ENCODE data around the gene PALD1. TPM values are rescaled to one million over a fixed set of nuclear protein-coding genes. Genes with fewer than 3 reads are reported as not detected.

Gene PALD1
- polyA plus RNA-seq, 2 of the 4 experiments (the other 2 are of a cell fraction) = 3.6 to 5.5 TPM

GRCh38 chr10:70534281-70534680 lies 55.7 kb downstream of the PALD1 start:
- 84% methylated on average over 10 of the region's 10 CpGs for WGBS (ENCODE audit: missing lambda C conversion rate)
- no peaks in the 10 kb centered on the region for H3K4me1 ChIP-seq

DNA sequence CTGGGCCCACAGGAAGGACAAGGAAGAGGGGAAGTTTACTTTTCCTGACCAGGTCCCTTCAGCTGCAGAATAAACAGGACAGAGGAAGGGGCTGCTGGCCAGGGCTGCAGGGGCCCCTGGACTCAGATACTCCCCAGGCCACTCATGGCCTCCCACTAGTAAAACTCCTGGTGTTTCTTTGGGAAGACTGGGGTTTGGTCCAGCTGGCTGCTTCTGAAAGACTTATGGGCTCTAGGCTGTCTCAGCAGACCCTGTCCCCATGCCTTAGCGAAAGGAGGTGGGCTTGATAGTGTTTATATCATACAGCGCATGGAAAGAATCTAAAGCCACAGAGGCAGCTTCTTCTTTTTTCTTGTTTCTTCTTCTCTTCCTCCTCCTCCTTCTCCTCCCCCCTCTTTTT lies 56.4 kb downstream of the PALD1 start:
- WGBS (ENCODE audit: missing lambda C conversion rate) = 96% methylated on average over 2 of the region's 2 CpGs

More at GRCh38 chr10:70534281-70534680, 55.7 kb downstream of the PALD1 start:
- CTCF ChIA-PET = interaction anchor here (26.8 kb wide), 1 partner anchor 76 kb away, joined by 376 read pairs; no protein-coding TSS in a partner anchor
- H3K9me3 ChIP-seq = no peaks in the 10 kb centered on the region
- ATAC-seq (no peak), DNase-seq (ENCODE audit: low read depth in 1 of 2, low spot score in 1 of 2) (no peak), FAIRE-seq (no peak)
- TF ChIP-seq NPAS2 (CRISPR knock-in tag; IDR thresholded peaks at IDR 0.05; ENCODE audit: borderline replicate concordance) = no peak
- TF ChIP-seq RFX5 (IDR thresholded peaks at IDR 0.05) = no peak
- TF ChIP-seq FOXS1 (CRISPR knock-in tag; IDR thresholded peaks at IDR 0.05) = no peak
- TF ChIP-seq CBX8 (IDR thresholded peaks at IDR 0.05) = no peak
- no peak for TF ChIP-seq EHF (CRISPR knock-in tag; IDR thresholded peaks at IDR 0.05)
- TF ChIP-seq, protein P1, sequence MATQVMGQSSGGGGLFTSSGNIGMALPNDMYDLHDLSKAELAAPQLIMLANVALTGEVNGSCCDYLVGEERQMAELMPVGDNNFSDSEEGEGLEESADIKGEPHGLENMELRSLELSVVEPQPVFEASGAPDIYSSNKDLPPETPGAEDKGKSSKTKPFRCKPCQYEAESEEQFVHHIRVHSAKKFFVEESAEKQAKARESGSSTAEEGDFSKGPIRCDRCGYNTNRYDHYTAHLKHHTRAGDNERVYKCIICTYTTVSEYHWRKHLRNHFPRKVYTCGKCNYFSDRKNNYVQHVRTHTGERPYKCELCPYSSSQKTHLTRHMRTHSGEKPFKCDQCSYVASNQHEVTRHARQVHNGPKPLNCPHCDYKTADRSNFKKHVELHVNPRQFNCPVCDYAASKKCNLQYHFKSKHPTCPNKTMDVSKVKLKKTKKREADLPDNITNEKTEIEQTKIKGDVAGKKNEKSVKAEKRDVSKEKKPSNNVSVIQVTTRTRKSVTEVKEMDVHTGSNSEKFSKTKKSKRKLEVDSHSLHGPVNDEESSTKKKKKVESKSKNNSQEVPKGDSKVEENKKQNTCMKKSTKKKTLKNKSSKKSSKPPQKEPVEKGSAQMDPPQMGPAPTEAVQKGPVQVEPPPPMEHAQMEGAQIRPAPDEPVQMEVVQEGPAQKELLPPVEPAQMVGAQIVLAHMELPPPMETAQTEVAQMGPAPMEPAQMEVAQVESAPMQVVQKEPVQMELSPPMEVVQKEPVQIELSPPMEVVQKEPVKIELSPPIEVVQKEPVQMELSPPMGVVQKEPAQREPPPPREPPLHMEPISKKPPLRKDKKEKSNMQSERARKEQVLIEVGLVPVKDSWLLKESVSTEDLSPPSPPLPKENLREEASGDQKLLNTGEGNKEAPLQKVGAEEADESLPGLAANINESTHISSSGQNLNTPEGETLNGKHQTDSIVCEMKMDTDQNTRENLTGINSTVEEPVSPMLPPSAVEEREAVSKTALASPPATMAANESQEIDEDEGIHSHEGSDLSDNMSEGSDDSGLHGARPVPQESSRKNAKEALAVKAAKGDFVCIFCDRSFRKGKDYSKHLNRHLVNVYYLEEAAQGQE (IDR thresholded peaks at IDR 0.05) = no peak
- no peak for TF ChIP-seq BHLHE40 (IDR thresholded peaks at IDR 0.05; ENCODE audit: low read depth, low read length)
- POLR2A ChIA-PET = no interaction called here
- no peak overlapping the region for H3K27ac ChIP-seq
- no peak overlapping the region for H3K4me3 ChIP-seq
- no peak overlapping the region for H3K4me2 ChIP-seq

GRCh38 chr10:70535451-70535850 lies 56.9 kb downstream of the PALD1 start:
- no peak for ATAC-seq
- DNase-seq (ENCODE audit: low read depth in 1 of 2, low spot score in 1 of 2) = no peak
- H3K27ac ChIP-seq = no peak overlapping the region
- FAIRE-seq = no peak
- no peaks in the 10 kb centered on the region for H3K4me1 ChIP-seq
- TF ChIP-seq JUNB (IDR thresholded peaks at IDR 0.05) (no peak), RARB (CRISPR knock-in tag; IDR thresholded peaks at IDR 0.05) (no peak), RFX5 (IDR thresholded peaks at IDR 0.05) (no peak), EP300 (IDR thresholded peaks at IDR 0.05) (no peak), BCL3 (IDR thresholded peaks at IDR 0.05) (no peak), SMC3 (IDR thresholded peaks at IDR 0.05) (no peak), RAD21 (conservative IDR thresholded peaks at IDR 0.05 in 1 of 2, IDR thresholded peaks at IDR 0.05 in 1 of 2) (no peak), HOXB13 (CRISPR knock-in tag; IDR thresholded peaks at IDR 0.05; ENCODE audit: low read depth) (no peak), HDAC2 (IDR thresholded peaks at IDR 0.05) (no peak), TP53 (CRISPR knock-in tag; IDR thresholded peaks at IDR 0.05) (no peak), ESRRA (IDR thresholded peaks at IDR 0.05; ENCODE audit: borderline replicate concordance, low read length) (no peak)
- TF ChIP-seq, protein P2, sequence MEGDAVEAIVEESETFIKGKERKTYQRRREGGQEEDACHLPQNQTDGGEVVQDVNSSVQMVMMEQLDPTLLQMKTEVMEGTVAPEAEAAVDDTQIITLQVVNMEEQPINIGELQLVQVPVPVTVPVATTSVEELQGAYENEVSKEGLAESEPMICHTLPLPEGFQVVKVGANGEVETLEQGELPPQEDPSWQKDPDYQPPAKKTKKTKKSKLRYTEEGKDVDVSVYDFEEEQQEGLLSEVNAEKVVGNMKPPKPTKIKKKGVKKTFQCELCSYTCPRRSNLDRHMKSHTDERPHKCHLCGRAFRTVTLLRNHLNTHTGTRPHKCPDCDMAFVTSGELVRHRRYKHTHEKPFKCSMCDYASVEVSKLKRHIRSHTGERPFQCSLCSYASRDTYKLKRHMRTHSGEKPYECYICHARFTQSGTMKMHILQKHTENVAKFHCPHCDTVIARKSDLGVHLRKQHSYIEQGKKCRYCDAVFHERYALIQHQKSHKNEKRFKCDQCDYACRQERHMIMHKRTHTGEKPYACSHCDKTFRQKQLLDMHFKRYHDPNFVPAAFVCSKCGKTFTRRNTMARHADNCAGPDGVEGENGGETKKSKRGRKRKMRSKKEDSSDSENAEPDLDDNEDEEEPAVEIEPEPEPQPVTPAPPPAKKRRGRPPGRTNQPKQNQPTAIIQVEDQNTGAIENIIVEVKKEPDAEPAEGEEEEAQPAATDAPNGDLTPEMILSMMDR (IDR thresholded peaks at IDR 0.05) = no peak
- no peaks in the 10 kb centered on the region for H3K9me3 ChIP-seq
- CTCF ChIA-PET = interaction anchor here (1.4 to 26.8 kb wide), 3 partner anchors 12 to 224 kb away, joined by 3 to 376 read pairs (median 6); no protein-coding TSS in a partner anchor
- POLR2A ChIA-PET = no interaction called here
- WGBS (ENCODE audit: missing lambda C conversion rate) = 86% methylated on average over 5 of the region's 5 CpGs
- H3K4me2 ChIP-seq = no peak overlapping the region
- H3K4me3 ChIP-seq = no peak overlapping the region

More for the DNA sequence above, 56.4 kb downstream of the PALD1 start:
- FAIRE-seq = no peak
- ATAC-seq = no peak
- no peaks in the 10 kb centered on the region for H3K9me3 ChIP-seq
- ChIA-PET POLR2A (no interaction called here), CTCF (interaction anchor here (1.4 to 26.8 kb wide), 3 partner anchors 11 to 224 kb away, joined by 3 to 376 read pairs (median 6); no protein-coding TSS in a partner anchor)
- no peak for TF ChIP-seq BHLHE40 (IDR thresholded peaks at IDR 0.05; ENCODE audit: low read depth, low read length)
- TF ChIP-seq CBX2 (IDR thresholded peaks at IDR 0.05; ENCODE audit: borderline replicate concordance, low read depth) = no peak
- TF ChIP-seq CHD2 (IDR thresholded peaks at IDR 0.05; ENCODE audit: low read length, partially characterized antibody) = no peak
- TF ChIP-seq HMGXB4 (CRISPR knock-in tag; IDR thresholded peaks at IDR 0.05; ENCODE audit: borderline replicate concordance) = no peak
- no peak for TF ChIP-seq ZC3H11A (IDR thresholded peaks at IDR 0.05)
- H3K4me1 ChIP-seq = no peaks in the 10 kb centered on the region
- no peak for DNase-seq (ENCODE audit: low read depth in 1 of 2, low spot score in 1 of 2)
- H3K27ac ChIP-seq = no peak overlapping the region
- H3K4me3 ChIP-seq = no peak overlapping the region
- H3K4me2 ChIP-seq = no peak overlapping the region

Measured in A549 (cell line).